Nephron (organoid): ENCODE measurements around the gene CECR2.

Experiments used
- H3K27ac Mint-ChIP-seq, 3 experiments: 2 replicates each; pipeline ENCODE4 v1.8.0; 2020; ENCODE audit warnings: mixed read lengths in 3 of 3, mild to moderate bottlenecking in 2 of 3, moderate library complexity in 1 of 3
- H3K27me3 Mint-ChIP-seq: 2 replicates; pipeline ENCODE4 v1.8.0; 2021; ENCODE audit warnings: low read depth, mild to moderate bottlenecking, moderate library complexity, mixed read lengths
- H3K36me3 Mint-ChIP-seq: 2 replicates; pipeline ENCODE4 v1.8.0; 2020; ENCODE audit warnings: low read depth, mixed read lengths
- H3K4me1 Mint-ChIP-seq: 2 replicates; pipeline ENCODE4 v1.8.0; 2020; ENCODE audit warnings: mixed read lengths
- H3K4me3 Mint-ChIP-seq, 3 experiments: 2 replicates each; pipeline ENCODE4 v1.8.0; 2020; ENCODE audit warnings: mild to moderate bottlenecking in 3 of 3, mixed read lengths in 3 of 3, moderate library complexity in 2 of 3
- H3K9me3 Mint-ChIP-seq: 2 replicates; pipeline ENCODE4 v1.8.0; 2020; ENCODE audit warnings: mixed read lengths
- CTCF ChIP-seq, 3 experiments: fragments of 200-600 bp; sonication (generic); IDR thresholded peaks; one replicate each; pipeline ENCODE4 v1.5.0; 2021; ENCODE audit warnings: antibody characterized with exemption in 3 of 3; ENCODE audit not compliant: unreplicated experiment in 3 of 3

The CECR2 gene

GRCh38 chr22:17384612-17385330 lies 15.5 kb downstream of the CECR2 start:
- Mint-ChIP-seq H3K36me3 (peaks cover 58% of the 10 kb centered on the region), H3K4me3 (no peak overlapping the region), H3K27ac (peak overlapping the region; percentile 65 to 87 (median 75)), H3K4me1 (peaks cover 38% of the 10 kb centered on the region), H3K9me3 (peaks cover 18% of the 10 kb centered on the region), H3K27me3 (no peaks in the 10 kb centered on the region)
- TF ChIP-seq CTCF (IDR thresholded peaks at IDR 0.05; ENCODE audit: unreplicated experiment in 3 of 3): no peak

GRCh38 chr22:17387356-17387755 lies 18.1 kb downstream of the CECR2 start:
- Mint-ChIP-seq H3K27ac (peak overlapping the region; percentile 64 to 85 (median 70)), H3K4me1 (peaks cover 25% of the 10 kb centered on the region), H3K36me3 (peaks cover 55% of the 10 kb centered on the region), H3K9me3 (peaks cover 13% of the 10 kb centered on the region), H3K4me3 (no peak overlapping the region), H3K27me3 (no peaks in the 10 kb centered on the region)
- no peak for TF ChIP-seq CTCF (IDR thresholded peaks at IDR 0.05; ENCODE audit: unreplicated experiment in 3 of 3)

- H3K27me3 Mint-ChIP-seq: no peaks in the 10 kb centered on the region
- H3K9me3 Mint-ChIP-seq: peaks cover 12% of the 10 kb centered on the region
- no peak overlapping the region for H3K27ac Mint-ChIP-seq
- H3K4me1 Mint-ChIP-seq: peaks cover 25% of the 10 kb centered on the region
- peaks cover 53% of the 10 kb centered on the region for H3K36me3 Mint-ChIP-seq
- TF ChIP-seq CTCF (IDR thresholded peaks at IDR 0.05; ENCODE audit: unreplicated experiment in 3 of 3): no peak
- no peak overlapping the region for H3K4me3 Mint-ChIP-seq
Measured at GRCh38 chr22:17388235-17388634, 19.0 kb downstream of the CECR2 start.

GRCh38 chr22:17390087-17390486 lies 20.8 kb downstream of the CECR2 start:
- H3K9me3 Mint-ChIP-seq: peaks cover 4% of the 10 kb centered on the region
- TF ChIP-seq CTCF (IDR thresholded peaks at IDR 0.05; ENCODE audit: unreplicated experiment in 3 of 3): no peak

GRCh38 chr22:17396516-17396915 lies 27.3 kb downstream of the CECR2 start:
- no peak overlapping the region for H3K4me3 Mint-ChIP-seq
- H3K4me1 Mint-ChIP-seq: peaks cover 20% of the 10 kb centered on the region
- no peak for TF ChIP-seq CTCF (IDR thresholded peaks at IDR 0.05; ENCODE audit: unreplicated experiment in 3 of 3)
- H3K27ac Mint-ChIP-seq: peak overlapping the region; percentile 21 to 30 (median 29)
- H3K27me3 Mint-ChIP-seq: no peaks in the 10 kb centered on the region
- no peaks in the 10 kb centered on the region for H3K9me3 Mint-ChIP-seq
- H3K36me3 Mint-ChIP-seq: peaks cover 3% of the 10 kb centered on the region

More at GRCh38 chr22:17390087-17390486, 20.8 kb downstream of the CECR2 start:
- Mint-ChIP-seq H3K4me3 (no peak overlapping the region), H3K36me3 (peaks cover 36% of the 10 kb centered on the region), H3K27me3 (no peaks in the 10 kb centered on the region), H3K4me1 (peaks cover 23% of the 10 kb centered on the region), H3K27ac (no peak overlapping the region)
